HG03108 (cell line): ENCODE measurements around the gene C19orf53.
"Not testable (repeated sequence)": the region's sequence is repeated elsewhere in the genome, so short reads cannot be mapped to it uniquely, and the experiment has no call there.

Experiments
- ATAC-seq: cut with Tn5 transposase; IDR thresholded peaks from one replicate; pipeline ENCODE4 v1.9.1; 2021; ENCODE audit warnings: moderate library complexity; ENCODE audit not compliant: unreplicated experiment

C19orf53 gene

GRCh38 chr19:13774217-13775191 is at the start of gene C19orf53:
C19orf53 (plus strand) TSS chr19:13774456; CDS start chr19:13774478, 22 bp downstream.
- peak; percentile 86 for ATAC-seq

DNA sequence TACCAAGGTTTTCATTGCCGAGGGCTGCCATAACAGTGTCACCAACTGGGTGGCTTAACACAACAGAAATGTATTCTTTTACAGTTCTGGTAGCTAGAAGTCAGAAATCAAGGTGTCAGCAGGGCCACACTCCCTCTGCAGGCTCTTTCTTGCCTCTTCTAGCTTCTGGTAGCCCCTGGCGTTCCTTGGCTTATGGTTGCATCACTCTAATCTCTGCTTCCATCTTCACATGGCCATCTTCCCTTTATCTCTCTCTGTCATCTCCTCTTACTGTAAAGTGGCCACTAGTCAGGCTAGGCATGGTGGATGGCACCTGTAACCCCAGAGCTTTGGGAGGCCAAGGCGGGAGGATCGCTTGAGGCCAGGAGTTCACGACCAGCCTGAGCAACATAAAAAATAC is 47.9 kb upstream of the C19orf53 start:
- ATAC-seq, result no peak

GRCh38 chr19:13727798-13728197 is 46.5 kb upstream of the C19orf53 start:
- no peak for ATAC-seq

- ATAC-seq, result no peak
Observed at GRCh38 chr19:13729859-13730258, 44.4 kb upstream of the C19orf53 start.

GRCh38 chr19:13731147-13731964 is 42.9 kb upstream of the C19orf53 start:
- peak; percentile 97 for ATAC-seq

- ATAC-seq, result no peak
Observed at GRCh38 chr19:13732337-13732736, 41.9 kb upstream of the C19orf53 start.

- ATAC-seq, result no peak
Observed at GRCh38 chr19:13734751-13735150, 39.5 kb upstream of the C19orf53 start.

GRCh38 chr19:13738073-13738472 is 36.2 kb upstream of the C19orf53 start:
- no peak for ATAC-seq

DNA sequence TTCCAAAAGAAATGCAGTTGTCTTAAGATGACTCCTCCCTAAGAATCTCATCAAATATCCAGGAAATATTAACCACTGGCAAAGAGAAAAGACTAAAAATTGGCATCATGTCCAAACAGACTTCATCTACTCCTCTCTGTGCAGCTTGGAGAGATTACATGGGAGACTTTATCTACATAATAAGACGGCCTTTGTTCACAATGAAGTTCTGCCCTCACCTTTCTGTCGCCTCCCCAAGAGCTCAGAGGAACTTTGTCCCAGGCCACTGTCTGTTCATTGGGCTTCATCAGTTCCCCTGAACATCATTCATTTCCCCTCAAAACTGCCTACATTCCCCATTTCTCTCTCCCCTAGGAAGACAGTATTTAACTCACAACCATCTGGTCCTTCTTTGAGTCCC is 32.4 kb upstream of the C19orf53 start:
- ATAC-seq, result no peak

DNA sequence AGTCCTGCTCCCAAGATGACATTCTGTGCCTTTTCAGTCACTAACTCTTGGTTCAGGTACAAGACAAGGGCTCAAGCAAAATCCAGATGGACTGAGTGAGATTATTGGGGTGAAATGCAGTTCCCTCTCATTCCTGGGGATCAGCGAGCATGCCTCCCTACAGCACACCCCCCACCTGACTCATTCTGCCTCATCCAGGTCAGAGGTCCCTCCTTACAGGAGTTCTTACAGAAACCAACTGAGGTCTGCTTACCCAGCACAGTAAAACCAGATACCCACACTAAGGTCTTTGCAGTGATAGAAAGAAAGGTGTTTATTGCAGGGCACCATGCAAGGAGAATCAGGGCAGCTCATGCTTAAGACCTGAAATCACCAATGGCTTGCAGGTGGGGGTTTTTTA is 31.5 kb upstream of the C19orf53 start:
- no peak for ATAC-seq

DNA sequence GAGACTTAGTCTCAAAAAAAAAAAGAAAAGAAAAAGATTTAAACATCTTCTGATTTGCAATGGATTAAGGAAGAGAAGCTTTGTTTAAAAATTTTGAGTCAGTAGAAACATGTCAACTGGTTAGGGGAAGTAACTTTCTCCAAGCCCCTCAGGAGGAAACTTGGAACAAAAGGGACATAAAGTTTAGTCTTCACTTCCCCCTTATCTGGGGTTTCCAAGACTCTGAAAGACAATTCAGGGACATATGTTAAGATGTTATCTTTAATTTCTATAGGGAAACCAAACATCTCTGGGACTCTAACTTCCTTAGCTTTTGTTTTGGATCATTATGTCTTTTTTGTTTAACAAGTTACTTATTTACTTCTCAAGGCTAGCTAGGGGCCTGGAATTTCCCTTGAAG is 30.1 kb upstream of the C19orf53 start:
- ATAC-seq, result no peak

- no peak for ATAC-seq
Observed at GRCh38 chr19:13747098-13747453, 27.2 kb upstream of the C19orf53 start.

DNA sequence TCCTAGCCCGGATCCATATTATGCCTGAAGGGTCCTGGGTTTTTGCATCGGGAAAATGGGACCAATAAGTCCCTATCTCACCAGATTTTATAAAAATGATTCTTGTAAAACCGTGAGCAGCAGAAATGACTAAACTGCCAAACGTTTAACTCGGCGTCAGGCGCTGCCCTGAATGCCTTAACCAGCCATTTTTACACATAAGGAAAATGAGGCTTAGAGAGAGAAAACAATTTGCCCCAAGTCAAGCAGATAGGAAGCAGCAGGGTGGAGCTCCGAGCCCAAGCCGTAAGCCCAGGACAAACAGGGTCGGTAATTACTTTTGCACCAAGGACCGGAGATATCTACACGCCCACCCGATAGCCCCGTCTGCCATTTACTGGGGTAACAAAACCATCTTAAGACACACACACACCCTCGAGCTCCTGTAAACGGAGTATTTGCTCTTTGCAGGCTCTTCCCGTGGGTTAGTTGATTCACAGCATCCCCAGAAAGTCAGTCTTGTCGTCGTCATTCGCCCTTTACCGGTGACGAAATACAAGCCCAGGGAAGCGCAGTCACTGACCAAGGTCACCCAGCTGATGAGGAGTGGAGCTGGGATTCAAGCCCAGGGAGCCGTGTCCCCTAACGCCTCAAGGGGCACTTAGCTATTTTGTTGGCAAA is 26.0 kb upstream of the C19orf53 start:
- ATAC-seq, result no peak

DNA sequence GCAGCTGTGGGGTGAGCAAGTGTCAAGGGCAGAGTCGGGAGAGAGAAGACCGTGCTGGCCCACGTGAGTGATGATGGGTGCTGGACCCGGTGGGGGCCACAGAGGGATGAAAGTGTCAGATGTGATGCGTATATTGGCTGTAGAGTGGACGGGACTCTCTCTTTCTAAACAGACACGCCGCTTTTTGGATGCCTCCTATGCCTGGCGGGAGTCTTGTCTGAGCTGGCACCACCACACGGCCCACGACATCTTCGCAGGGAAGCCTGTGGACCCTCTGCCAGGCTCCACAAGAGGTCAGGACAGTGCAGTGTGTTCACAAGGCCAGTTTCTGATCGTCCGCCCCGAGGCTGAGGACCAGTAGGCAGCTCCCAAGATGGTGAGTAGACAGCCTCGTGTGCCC is 22.8 kb upstream of the C19orf53 start:
- no peak for ATAC-seq

- not testable (repeated sequence) for ATAC-seq
Observed at GRCh38 chr19:13753622-13754021, 20.6 kb upstream of the C19orf53 start.

DNA sequence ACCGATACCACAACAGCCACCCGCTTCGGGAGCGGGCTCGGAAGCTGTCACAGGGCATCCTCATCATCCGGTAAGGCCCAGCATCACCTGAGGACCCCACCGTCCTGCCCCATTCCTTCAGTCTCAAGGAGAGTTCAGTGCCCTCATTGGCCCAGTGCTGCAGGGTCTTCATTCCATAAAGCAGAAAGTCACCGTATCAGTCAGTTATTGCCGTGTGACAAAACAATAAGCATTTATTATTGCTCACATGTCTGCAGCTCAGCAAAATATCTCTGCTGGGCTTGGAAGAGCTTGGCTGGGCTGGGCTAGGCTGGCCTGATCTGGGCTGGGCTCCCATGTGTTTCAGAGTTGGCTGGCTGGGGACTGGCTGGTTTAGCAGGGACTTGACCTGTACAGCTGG is 18.0 kb upstream of the C19orf53 start:
- ATAC-seq, result no peak

GRCh38 chr19:13757805-13758772 is 16.2 kb upstream of the C19orf53 start:
- ATAC-seq, result no peak

DNA sequence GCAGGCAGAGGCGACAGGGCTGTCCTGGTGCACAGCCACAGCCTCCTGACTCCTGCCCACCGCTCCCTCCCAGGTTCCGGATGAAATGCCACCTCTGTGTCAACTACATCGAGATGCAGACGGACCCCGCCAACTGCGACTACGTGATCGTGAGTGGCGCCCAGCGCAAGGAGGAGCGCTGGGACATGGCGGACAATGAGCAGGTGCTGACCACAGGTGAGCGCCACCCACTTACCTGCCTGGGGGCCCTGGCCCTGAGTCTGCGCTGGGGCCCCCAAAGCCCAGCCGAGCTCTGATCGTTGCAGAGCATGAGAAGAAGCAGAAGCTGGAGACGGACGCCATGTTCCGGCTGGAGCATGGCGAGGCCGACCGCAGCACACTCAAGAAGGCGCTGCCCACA is 15.5 kb upstream of the C19orf53 start:
- no peak for ATAC-seq

DNA sequence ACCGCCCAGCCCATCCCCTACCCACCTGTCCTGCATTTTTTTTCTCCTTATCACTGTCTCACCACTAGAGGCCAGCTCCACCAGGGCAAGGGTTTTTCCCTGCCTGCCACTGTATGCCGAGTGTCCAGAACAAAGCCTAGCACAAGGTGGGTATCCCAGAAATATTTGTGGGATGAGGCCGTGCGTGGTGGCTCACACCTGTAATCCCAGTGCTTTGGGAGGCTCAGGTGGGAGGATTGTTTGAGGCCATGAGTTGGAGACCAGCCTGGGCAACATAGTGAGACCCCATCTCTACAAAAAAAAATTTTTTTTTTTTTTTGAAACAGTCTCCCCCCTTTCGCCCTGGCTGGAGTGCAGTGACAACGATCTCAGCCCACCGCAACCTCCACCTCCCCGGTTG is 12.8 kb upstream of the C19orf53 start:
- ATAC-seq, result no peak

- ATAC-seq, result no peak
Observed at GRCh38 chr19:13762635-13763235, 11.5 kb upstream of the C19orf53 start.
